HepG2 (cell line): ENCODE results near the gene PPARA. TPM values are rescaled to one million over a fixed set of nuclear protein-coding genes. Genes with fewer than 3 reads are reported as not detected.
A peak's percentile ranks its signal among the peaks of the same experiment; 100 is the strongest.

Source experiments
- ATAC-seq: fragments of 200-7000 bp; cut with Tn5 transposase; 3 replicates; pipeline ENCODE4 v1.9.1; 2020; ENCODE audit warnings: mild to moderate bottlenecking, moderate library complexity
- BruUV-seq: library from RNA; stranded (reverse); fragments of 400-500 nt; replicated peaks from 2 replicates; lab custom pipeline; 2021; lab: Mats Ljungman, UMichigan
- CTCF ChIA-PET: fragments of 300-600 bp; formaldehyde crosslinking; extraction: SDS; loops from one replicate; lab custom pipeline; 2021; ENCODE audit warnings: low total read pairs, inconsistent platforms, low intra/inter-chr PET ratio; lab: Yijun Ruan, JAX
- POLR2A ChIA-PET: fragments of 350-600 bp; sonication (Branson Sonifier 250); formaldehyde crosslinking; loops from one replicate; lab custom pipeline; 2020; ENCODE audit warnings: antibody characterized with exemption, inconsistent platforms; lab: Yijun Ruan, JAX
- DNase-seq: peaks from one replicate; pipeline ENCODE4 v3.0.0-alpha.2; 2015; ENCODE audit warnings: low spot score
- FAIRE-seq: peaks from 3 replicates; lab custom pipeline; 2011; peaks lifted over from hg19 to GRCh38; lab: Jason Lieb, UNC
- H2AFZ ChIP-seq: one replicate; pipeline ENCODE4 v1.6.1; 2011; ENCODE audit warnings: low read length, inconsistent platforms
- H3K27ac ChIP-seq: fragments of 300-600 bp; 3 replicates; pipeline ENCODE4 v1.8.0; 2011; ENCODE audit warnings: mixed run types, mild to moderate bottlenecking, mixed read lengths, low read length, inconsistent platforms; ENCODE audit not compliant: insufficient read depth; ENCODE audit errors: extremely low read length
- H3K27me3 ChIP-seq, 2 experiments: fragments of 200-600 bp in 1 of 2; 2 replicates in 1 of 2; 3 replicates in 1 of 2; pipeline versions ENCODE4 v1.6.0 to v1.8.0; 2011; ENCODE audit warnings: low read length in 2 of 2, mild to moderate bottlenecking in 2 of 2, moderate library complexity in 2 of 2, inconsistent platforms in 1 of 2; ENCODE audit not compliant: insufficient read depth in 2 of 2, control insufficient read depth in 1 of 2
- H3K36me3 ChIP-seq, 2 experiments: fragments of 200-600 bp in 1 of 2; replicated peaks in 1 of 2; 2 replicates in 1 of 2; 3 replicates in 1 of 2; pipeline versions ENCODE4 v1.5.1 to v1.8.0; 2011; ENCODE audit warnings: low read length in 2 of 2, inconsistent platforms in 1 of 2; ENCODE audit not compliant: insufficient read depth in 2 of 2, control insufficient read depth in 1 of 2
- H3K4me1 ChIP-seq: 2 replicates; pipeline ENCODE4 v1.5.1; 2012; ENCODE audit warnings: low read length, inconsistent platforms; ENCODE audit not compliant: insufficient read depth
- H3K4me2 ChIP-seq: 2 replicates; pipeline ENCODE4 v1.6.0; 2011; ENCODE audit warnings: low read depth, low read length, inconsistent platforms
- H3K4me3 ChIP-seq, 3 experiments: fragments of 200-600 bp in 1 of 3; sonication (generic), shearing (Covaris generic) in 1 of 3; replicated peaks in 1 of 3; 2 replicates each; pipeline ENCODE4 v1.5.1; 2011 to 2016; ENCODE audit warnings: low read length in 3 of 3, inconsistent platforms in 2 of 3, low read depth in 2 of 3, mild to moderate bottlenecking in 2 of 3, control low read depth in 1 of 3, mixed read lengths in 1 of 3; ENCODE audit not compliant: insufficient read depth in 1 of 3
- H3K79me2 ChIP-seq: one replicate; pipeline ENCODE4 v1.6.1; 2011; ENCODE audit warnings: low read length, inconsistent platforms; ENCODE audit not compliant: insufficient read depth
- H3K9ac ChIP-seq: 2 replicates; pipeline ENCODE4 v1.6.0; 2011; ENCODE audit warnings: mild to moderate bottlenecking, low read depth, low read length, inconsistent platforms; ENCODE audit not compliant: insufficient read depth
- H3K9me3 ChIP-seq: 2 replicates; pipeline ENCODE4 v1.5.1; 2012; ENCODE audit warnings: mild to moderate bottlenecking, low read length
- H4K20me1 ChIP-seq: 2 replicates; pipeline ENCODE4 v1.6.0; 2011; ENCODE audit warnings: inconsistent platforms, mild to moderate bottlenecking, low read length, moderate library complexity; ENCODE audit not compliant: insufficient read depth
- CBFB ChIP-seq: sonication (generic); formaldehyde crosslinking; IDR thresholded peaks from 2 replicates; pipeline ENCODE4 v1.4.0; 2020; ENCODE audit warnings: missing genetic modification reagents
- MIER2 ChIP-seq: IDR thresholded peaks from 2 replicates; pipeline ENCODE4 v1.6.1; 2016; ENCODE audit warnings: missing biosample characterization, missing genetic modification reagents
- REST ChIP-seq, 2 experiments: IDR thresholded peaks; 2 replicates each; pipeline ENCODE4 v1.6.1; 2011 to 2012; ENCODE audit warnings: low read length in 2 of 2, borderline replicate concordance in 1 of 2, low read depth in 1 of 2, mild to moderate bottlenecking in 1 of 2, moderate library complexity in 1 of 2
- WGBS: methylation state at CpG from one replicate; pipeline ENCODE4 v1.1.6; 2017; ENCODE audit warnings: low lambda C conversion rate; 5-methylcytosine and 5-hydroxymethylcytosine counted together
- in situ Hi-C: cut with HindIII; loops from 2 replicates; pipeline ENCODE4 v1.10.0; 2017; ENCODE audit warnings: low pct_unique_long_range_greater_than_20kb; ENCODE audit not compliant: extremely low pct_ligation_motif_present
- intact Hi-C: fragments of 100-400 bp; cut with micrococcal nuclease; formaldehyde crosslinking; loops from one replicate; pipeline ENCODE4 v1.10.0; 2022; ENCODE audit not compliant: unreplicated experiment
- polyA plus RNA-seq, 8 experiments: library from polyadenylated mRNA; depleted of rRNA in 3 of 8; stranded (reverse) in 7 of 8; unstranded in 1 of 8; fragments of >200 nt; fragmentation: Illumina TruSeq in 4 of 8; extraction: Trizol in 4 of 8; gene quantifications; 2 replicates each; pipeline versions ENCODE4 v1.2.1 to v1.2.3, GENCODE V29; 2011 to 2016; ENCODE audit warnings: low read depth in 4 of 8, missing spikeins in 1 of 8, mixed read lengths in 1 of 8; ENCODE audit not compliant: insufficient read depth in 1 of 8
- total RNA-seq, 5 experiments: library from RNA; depleted of rRNA; stranded (reverse); fragments of >200 nt; fragmentation: Illumina TruSeq; extraction: Trizol; gene quantifications; 2 replicates each; pipeline ENCODE4 v1.2.3, GENCODE V29; 2016; ENCODE audit warnings: low read depth in 1 of 5

Gene PPARA
- total and polyA plus RNA-seq, 2 of the 13 experiments (the other 11 are each of a cell fraction or from before 2014, with no cell fraction given) = 18.2 to 24.7 TPM

GRCh38 chr22:46142548-46143490 is 7.5 kb upstream of the PPARA start:
- ChIA-PET CTCF (no interaction called here), POLR2A (no interaction called here)
- Histone ChIP-seq H3K36me3 (no peaks in the 10 kb centered on the region), H3K4me2 (no peak overlapping the region), H2AFZ (no peak overlapping the region), H3K27me3 (no peaks in the 10 kb centered on the region), H4K20me1 (no peaks in the 10 kb centered on the region), H3K79me2 (no peaks in the 10 kb centered on the region), H3K27ac (no peak overlapping the region), H3K4me1 (peaks cover 68% of the 10 kb centered on the region), H3K9me3 (no peaks in the 10 kb centered on the region), H3K4me3 (no peak overlapping the region), H3K9ac (no peak overlapping the region)
- 85% methylated on average over 9 of the region's 14 CpGs for WGBS
- FAIRE-seq (no peak), DNase-seq (no peak), ATAC-seq (no peak)
- TF ChIP-seq MIER2 (CRISPR knock-in tag) (0 out of 2 replicates have a peak, but pooled peaks have one; percentile 37), REST (IDR thresholded peaks at IDR 0.05; ENCODE audit: borderline replicate concordance in 1 of 2, low read depth in 1 of 2, low read length in 2 of 2) (peak; percentile 3 to 75; a peak in 3 of 4 replicates), CBFB (CRISPR knock-in tag) (no peak)
- intact Hi-C loops (no loop called here), in situ Hi-C loops (loop anchor here (25.0 kb wide), 1 partner anchor 394 kb away; the partner anchor contains the start of gene CELSR1)
- no TSS peak for BruUV-seq
